Measurements from ENCODE around the gene FREY1. TPM values are rescaled to one million over a fixed set of nuclear protein-coding genes. Genes with fewer than 3 reads are reported as not detected.

Gene FREY1
- total RNA-seq, 3 donors from 2014 or later: 0.48 to 3.2 (median 0.98) TPM

- intact Hi-C loops (cut with DNase I; ENCODE audit: low total_unique reads): no loop called here
Measured at GRCh38 chr11:45880772-45881570, 26.1 kb downstream of the FREY1 start.

GRCh38 chr11:45879803-45880686, 27.0 kb downstream of the FREY1 start:
- no peaks in the 10 kb centered on the region for H3K4me1 ChIP-seq
- no peaks in the 10 kb centered on the region for H3K36me3 ChIP-seq
- no peak overlapping the region for H3K27ac ChIP-seq
- no peak for DNase-seq (ENCODE audit: low spot score in 2 of 2)
- TF ChIP-seq POLR2A (IDR thresholded peaks at IDR 0.05) (no peak), CTCF (IDR thresholded peaks at IDR 0.05) (no peak)
- H3K4me3 ChIP-seq: no peak overlapping the region
- no peaks in the 10 kb centered on the region for H3K27me3 ChIP-seq
- intact Hi-C loops (cut with DNase I; ENCODE audit: low total_unique reads): no loop called here
- H3K9me3 ChIP-seq: no peaks in the 10 kb centered on the region

More at GRCh38 chr11:45880772-45881570, 26.1 kb downstream of the FREY1 start:
- Histone ChIP-seq H3K4me3 (no peak overlapping the region), H3K27me3 (no peaks in the 10 kb centered on the region), H3K9me3 (no peaks in the 10 kb centered on the region), H3K27ac (no peak overlapping the region), H3K4me1 (no peaks in the 10 kb centered on the region), H3K36me3 (no peaks in the 10 kb centered on the region)
- no peak for DNase-seq (ENCODE audit: low spot score in 2 of 2)
- no peak for TF ChIP-seq POLR2A (IDR thresholded peaks at IDR 0.05)

- no peaks in the 10 kb centered on the region for H3K9me3 ChIP-seq
- DNase-seq (ENCODE audit: low spot score in 2 of 2): no peak
- H3K36me3 ChIP-seq: no peaks in the 10 kb centered on the region
- TF ChIP-seq POLR2AphosphoS5 (IDR thresholded peaks at IDR 0.05): no peak
- TF ChIP-seq CTCF (IDR thresholded peaks at IDR 0.05): no peak
- TF ChIP-seq POLR2A (IDR thresholded peaks at IDR 0.05): no peak
- no peak overlapping the region for H3K4me3 ChIP-seq
- intact Hi-C loops (cut with DNase I; ENCODE audit: low total_unique reads): no loop called here
- no peaks in the 10 kb centered on the region for H3K4me1 ChIP-seq
- no peak overlapping the region for H3K27ac ChIP-seq
- no peaks in the 10 kb centered on the region for H3K27me3 ChIP-seq
Measured at GRCh38 chr11:45877845-45878244, 29.2 kb downstream of the FREY1 start.

DNA sequence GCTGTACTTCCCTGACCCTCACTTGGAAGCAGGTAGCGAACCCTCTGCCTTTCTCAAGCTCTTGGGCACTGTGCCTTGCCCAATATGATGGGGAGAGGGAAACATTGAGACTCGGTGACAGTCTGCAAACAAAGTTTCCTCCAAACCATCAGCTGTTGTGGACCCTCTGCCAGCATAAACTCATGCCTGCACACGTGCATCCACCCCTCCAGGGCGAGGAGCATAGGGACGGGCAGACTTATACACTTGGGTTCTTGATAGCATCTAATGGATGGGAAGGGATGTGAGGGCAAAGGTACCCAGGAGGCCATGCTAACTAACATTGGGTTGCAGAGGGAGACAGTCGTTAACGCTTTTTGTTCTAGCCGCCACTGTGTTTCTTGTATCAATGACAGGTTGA, 29.9 kb downstream of the FREY1 start:
- intact Hi-C loops (cut with DNase I; ENCODE audit: low total_unique reads): no loop called here
- TF ChIP-seq POLR2A (IDR thresholded peaks at IDR 0.05): no peak
- TF ChIP-seq POLR2AphosphoS5 (IDR thresholded peaks at IDR 0.05): no peak
- no peak for TF ChIP-seq CTCF (IDR thresholded peaks at IDR 0.05)
- H3K9me3 ChIP-seq: no peaks in the 10 kb centered on the region
- no peak overlapping the region for H3K27ac ChIP-seq
- H3K27me3 ChIP-seq: no peaks in the 10 kb centered on the region
- no peaks in the 10 kb centered on the region for H3K4me1 ChIP-seq
- DNase-seq (ENCODE audit: low spot score in 2 of 2): no peak
- no peaks in the 10 kb centered on the region for H3K36me3 ChIP-seq
- H3K4me3 ChIP-seq: no peak overlapping the region

DNA sequence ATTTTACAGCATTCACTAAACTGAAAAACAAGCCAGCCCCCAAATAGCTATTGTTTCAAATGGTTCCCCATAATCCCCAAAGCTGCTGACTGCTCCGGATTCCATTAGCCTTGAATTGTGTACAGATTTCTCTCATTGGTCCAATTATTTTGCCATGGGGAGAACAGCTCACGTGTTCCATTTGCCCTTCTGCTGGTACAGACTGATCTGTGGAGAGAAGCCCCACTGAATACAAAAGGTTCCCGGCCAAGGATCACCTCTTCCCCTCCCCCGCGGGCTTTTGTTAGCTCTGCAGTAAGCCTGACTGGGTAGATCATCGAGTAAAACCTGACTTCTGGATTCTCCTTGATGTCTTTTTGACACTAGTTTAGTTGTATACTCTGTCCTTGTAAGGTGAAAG, 30.7 kb downstream of the FREY1 start:
- TF ChIP-seq POLR2A (IDR thresholded peaks at IDR 0.05) (no peak), POLR2AphosphoS5 (IDR thresholded peaks at IDR 0.05) (no peak), CTCF (IDR thresholded peaks at IDR 0.05) (no peak)
- Histone ChIP-seq H3K4me1 (no peaks in the 10 kb centered on the region), H3K27ac (no peak overlapping the region), H3K36me3 (peaks cover 6% of the 10 kb centered on the region), H3K9me3 (no peaks in the 10 kb centered on the region), H3K27me3 (no peaks in the 10 kb centered on the region), H3K4me3 (no peak overlapping the region)
- DNase-seq (ENCODE audit: low spot score in 2 of 2): no peak
- intact Hi-C loops (cut with DNase I; ENCODE audit: low total_unique reads): no loop called here
